H4 (cell line): ENCODE measurements around the gene PRND. TPM values are rescaled to one million over a fixed set of nuclear protein-coding genes. Genes with fewer than 3 reads are reported as not detected.

ENCODE experiments used
- total RNA-seq: library from RNA; depleted of rRNA; stranded (reverse); fragments of >200 nt; shearing (Covaris generic); gene quantifications from 2 replicates; pipeline ENCODE4 v1.2.3, GENCODE V29; 2014; rRNA removed

PRND gene
- total RNA-seq, 1 experiment from 2014 or later = 0.02 TPM

Other genes starting within 250 kb of the PRND start
- gene PRNP, start 35.5 kb upstream of the PRND start, total RNA-seq = 146 and 196 TPM in 2 replicates
- gene RASSF2, start 101.7 kb downstream of the PRND start, total RNA-seq = 3.7 and 4.1 TPM in 2 replicates